Measurements from ENCODE around the gene ITIH4.

- TF ChIP-seq POLR2A (IDR thresholded peaks at IDR 0.05; ENCODE audit: low read depth, low read length) (no peak), POLR2AphosphoS5 (IDR thresholded peaks at IDR 0.05; ENCODE audit: low read depth, low read length) (no peak)
These were observed 37.3 kb downstream of the ITIH4 start for GRCh38 chr3:52792961-52793695.
